SK-N-MC (cell line): ENCODE data around the gene ACOT12.
A peak's percentile ranks its signal among the peaks of the same experiment; 100 is the strongest.

Experiments
- DNase-seq: peaks from one replicate; pipeline ENCODE4 v3.0.0-alpha.2; 2011; ENCODE audit warnings: low read depth, low spot score
- H3K27ac ChIP-seq: fragments of 200-600 bp; sonication (generic); 2 replicates; pipeline ENCODE4 v1.5.1; 2016; ENCODE audit warnings: mixed run types
- H3K36me3 ChIP-seq: fragments of 200-600 bp; sonication (generic); 2 replicates; pipeline ENCODE4 v1.6.1; 2017; ENCODE audit warnings: antibody characterized with exemption, low read length, mixed read lengths; ENCODE audit not compliant: insufficient read depth
- H3K4me3 ChIP-seq: fragments of 200-600 bp; sonication (generic); 2 replicates; pipeline ENCODE4 v1.5.1; 2016
- H3K9ac ChIP-seq: fragments of 200-600 bp; sonication (generic); 2 replicates; pipeline ENCODE4 v1.8.0; 2017; ENCODE audit warnings: mixed run types, mixed read lengths; ENCODE audit not compliant: insufficient read length
- H3K9me3 ChIP-seq: fragments of 200-600 bp; sonication (generic); 2 replicates; pipeline ENCODE4 v1.6.1; 2017; ENCODE audit warnings: low read depth, mild to moderate bottlenecking, antibody characterized with exemption, low read length, moderate library complexity, mixed read lengths
- EZH2 ChIP-seq: fragments of 200-600 bp; sonication (generic); IDR thresholded peaks from one replicate; pipeline ENCODE4 v1.6.1; 2017; ENCODE audit warnings: antibody characterized with exemption
- FOXP2 ChIP-seq: optimal IDR thresholded peaks from 2 replicates; pipeline ENCODE3; 2011; ENCODE audit warnings: mild to moderate bottlenecking, moderate library complexity; ENCODE audit not compliant: insufficient read depth; ENCODE audit errors: extremely low read length, control extremely low read depth
- POLR2AphosphoS5 ChIP-seq: IDR thresholded peaks from 2 replicates; pipeline ENCODE4 v1.6.1; 2012; ENCODE audit warnings: mild to moderate bottlenecking, low read depth, low read length, borderline replicate concordance

ACOT12 gene

GRCh38 chr5:81314581-81314980 is 79.4 kb downstream of the ACOT12 start:
- Histone ChIP-seq H3K9me3 (no peaks in the 10 kb centered on the region; the same call in 1 of the 2 replicates), H3K27ac (no peak overlapping the region), H3K4me3 (no peak overlapping the region), H3K9ac (no peak overlapping the region), H3K36me3 (peaks cover 24% of the 10 kb centered on the region; the same call in 1 of the 2 replicates)
- TF ChIP-seq FOXP2 = no peak
- no peak for TF ChIP-seq POLR2AphosphoS5
- TF ChIP-seq EZH2 = no peak
- DNase-seq = no peak

DNA sequence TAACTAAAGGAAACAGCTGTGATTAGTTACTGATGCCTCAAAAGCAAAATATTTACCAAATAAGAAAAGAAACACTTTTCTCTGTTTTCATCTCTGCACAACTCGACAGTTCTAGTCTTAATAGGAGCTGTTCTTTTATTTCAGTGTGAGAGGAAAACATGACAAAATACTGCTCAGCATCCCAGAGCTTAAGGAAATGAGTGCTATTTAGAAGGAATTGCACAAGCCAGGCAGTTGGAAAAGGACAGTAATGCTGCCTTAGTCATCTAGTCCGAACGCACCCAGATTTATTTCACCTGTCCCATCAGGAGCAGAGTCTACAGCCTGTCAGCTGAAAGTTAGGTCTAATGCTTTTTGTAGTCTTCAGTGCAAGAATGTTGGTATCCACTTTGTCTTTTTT is 80.2 kb downstream of the ACOT12 start:
- no peak for DNase-seq
- no peaks in the 10 kb centered on the region; the same call in 1 of the 2 replicates for H3K9me3 ChIP-seq
- no peak overlapping the region for H3K9ac ChIP-seq
- TF ChIP-seq EZH2 (no peak), POLR2AphosphoS5 (no peak), FOXP2 (no peak)
- H3K4me3 ChIP-seq = no peak overlapping the region
- no peak overlapping the region for H3K27ac ChIP-seq
- H3K36me3 ChIP-seq = peaks cover 24% of the 10 kb centered on the region; the same call in 1 of the 2 replicates

DNA sequence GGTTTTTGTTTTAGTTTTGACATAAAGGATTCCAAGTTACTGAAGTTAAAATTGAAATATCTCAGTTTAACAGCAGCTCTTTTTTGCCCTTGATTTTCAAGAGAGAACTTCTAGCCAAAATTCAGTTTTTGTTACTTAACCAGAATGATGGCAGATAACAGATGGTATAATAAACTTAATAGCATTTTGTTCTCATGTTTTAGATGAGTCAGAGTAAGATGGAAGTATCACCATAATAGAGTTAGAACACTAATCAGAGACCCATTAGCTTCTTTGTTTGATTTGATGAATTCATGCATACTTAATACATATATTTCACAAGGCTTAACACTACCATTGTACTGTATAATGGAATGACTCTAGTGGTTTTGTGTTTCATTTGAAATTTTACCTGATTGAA is 80.7 kb downstream of the ACOT12 start:
- TF ChIP-seq FOXP2 (no peak), POLR2AphosphoS5 (no peak)
- Histone ChIP-seq H3K9me3 (no peaks in the 10 kb centered on the region; the same call in 1 of the 2 replicates), H3K9ac (no peak overlapping the region), H3K4me3 (no peak overlapping the region), H3K27ac (no peak overlapping the region; the same call in 1 of the 2 replicates), H3K36me3 (peaks cover 24% of the 10 kb centered on the region; the same call in 1 of the 2 replicates)
- no peak for DNase-seq

DNA sequence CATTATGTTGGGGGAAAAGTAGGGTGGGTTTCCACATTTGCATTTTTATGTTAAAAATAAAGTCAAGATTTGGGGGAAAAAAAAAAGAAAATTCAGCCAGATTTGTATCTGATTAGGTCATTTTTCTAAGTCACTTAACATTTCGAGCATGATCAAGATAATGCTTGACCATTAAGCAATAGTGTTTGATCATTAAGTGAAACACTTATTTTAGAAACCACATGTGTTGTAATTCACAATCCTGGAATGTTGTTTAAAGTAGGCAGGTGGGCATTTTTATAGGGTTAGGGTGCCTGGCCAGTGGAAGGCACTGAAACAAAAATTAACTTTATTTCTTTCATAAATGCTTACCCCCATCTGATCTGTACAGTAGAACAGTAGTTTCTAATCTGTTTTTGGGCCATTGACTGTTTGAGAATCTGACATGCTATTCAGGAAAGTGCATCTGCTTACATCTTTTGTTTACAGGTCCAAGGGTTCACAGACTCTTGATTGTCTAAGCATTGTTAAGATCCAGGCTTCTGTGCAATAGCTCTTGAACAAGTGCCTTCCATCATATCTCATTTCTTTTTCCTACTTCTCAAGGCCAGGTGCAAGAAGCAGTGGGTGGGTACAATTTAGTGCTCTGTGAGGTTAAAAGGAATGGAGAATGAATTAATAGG is 83.4 kb downstream of the ACOT12 start:
- no peak overlapping the region for H3K27ac ChIP-seq
- DNase-seq = no peak
- H3K36me3 ChIP-seq = peaks cover 24% of the 10 kb centered on the region; the same call in 1 of the 2 replicates
- no peak overlapping the region for H3K4me3 ChIP-seq
- no peak overlapping the region for H3K9ac ChIP-seq
- TF ChIP-seq POLR2AphosphoS5 (no peak), FOXP2 (no peak), EZH2 (no peak)
- no peaks in the 10 kb centered on the region for H3K9me3 ChIP-seq

- TF ChIP-seq EZH2 (no peak), FOXP2 (no peak), POLR2AphosphoS5 (no peak)
- Histone ChIP-seq H3K27ac (no peak overlapping the region), H3K4me3 (no peak overlapping the region), H3K36me3 (peaks cover 23% of the 10 kb centered on the region; the same call in 1 of the 2 replicates), H3K9me3 (no peaks in the 10 kb centered on the region), H3K9ac (no peak overlapping the region)
- DNase-seq = no peak
These were observed 85.1 kb downstream of the ACOT12 start for GRCh38 chr5:81308836-81309235.

- TF ChIP-seq EZH2 (no peak), POLR2AphosphoS5 (no peak), FOXP2 (no peak)
- Histone ChIP-seq H3K9ac (no peak overlapping the region), H3K36me3 (no peaks in the 10 kb centered on the region; the same call in 1 of the 2 replicates), H3K27ac (no peak overlapping the region), H3K9me3 (no peaks in the 10 kb centered on the region), H3K4me3 (no peak overlapping the region)
- no peak for DNase-seq
These were observed 88.1 kb downstream of the ACOT12 start for GRCh38 chr5:81305785-81306184.

- TF ChIP-seq FOXP2 (no peak), EZH2 (no peak), POLR2AphosphoS5 (no peak)
- Histone ChIP-seq H3K4me3 (no peak overlapping the region), H3K36me3 (peaks cover 4% of the 10 kb centered on the region), H3K27ac (no peak overlapping the region), H3K9ac (peak overlapping the region; percentile 11), H3K9me3 (no peaks in the 10 kb centered on the region)
- no peak for DNase-seq
These were observed 90.4 kb downstream of the ACOT12 start for GRCh38 chr5:81303563-81303962.

DNA sequence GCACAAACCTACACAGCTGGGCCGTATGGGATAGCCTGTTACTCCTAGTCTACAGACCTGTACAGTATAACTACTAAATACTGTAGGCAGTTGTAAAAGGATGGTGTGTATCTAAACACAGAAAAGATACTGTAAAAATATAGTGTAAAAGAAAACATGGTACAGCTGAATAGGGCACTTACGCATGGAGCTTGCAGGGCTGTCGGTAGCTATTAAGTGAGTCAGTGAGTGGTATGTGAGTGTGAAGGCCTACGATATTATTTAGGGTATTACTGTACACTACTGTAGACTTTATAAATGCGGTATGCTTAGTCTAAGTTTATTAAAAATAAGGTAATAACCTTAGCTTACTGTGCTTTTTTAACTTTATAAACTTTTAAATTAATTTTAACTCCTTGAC is 91.3 kb downstream of the ACOT12 start:
- Histone ChIP-seq H3K27ac (no peak overlapping the region), H3K9me3 (no peaks in the 10 kb centered on the region), H3K9ac (peak overlapping the region; percentile 21), H3K36me3 (peaks cover 4% of the 10 kb centered on the region), H3K4me3 (peak overlapping the region; percentile 94)
- TF ChIP-seq EZH2 (no peak), POLR2AphosphoS5 (no peak), FOXP2 (no peak)
- no peak for DNase-seq
